Neutrophil (primary cell): ENCODE measurements around the gene ZNF512.
"Not testable (repeated sequence)": the region's sequence is repeated elsewhere in the genome, so short reads cannot be mapped to it uniquely, and the experiment has no call there.

Source experiments
- H3K27ac ChIP-seq: fragments of 200-600 bp; sonication (generic); 2 replicates; pipeline ENCODE4 v1.5.1; 2016; ENCODE audit warnings: mild to moderate bottlenecking, moderate library complexity
- H3K27me3 ChIP-seq: fragments of 200-600 bp; sonication (generic); 2 replicates; pipeline ENCODE4 v1.6.0; 2016; ENCODE audit warnings: mild to moderate bottlenecking
- H3K36me3 ChIP-seq: fragments of 200-600 bp; sonication (generic); 2 replicates; pipeline ENCODE4 v1.5.1; 2017
- H3K4me1 ChIP-seq, 2 experiments: fragments of 200-600 bp in 1 of 2; sonication (generic) in 1 of 2; 1 replicate in 1 of 2; 2 replicates in 1 of 2; pipeline versions ENCODE4 v1.5.1 to v1.6.1; 2013 to 2016; ENCODE audit warnings: low read depth in 1 of 2, low read length in 1 of 2, mild to moderate bottlenecking in 1 of 2, moderate library complexity in 1 of 2; ENCODE audit not compliant: control insufficient read depth in 1 of 2, insufficient read depth in 1 of 2
- H3K4me3 ChIP-seq, 2 experiments: fragments of 200-600 bp in 1 of 2; sonication (generic) in 1 of 2; 1 replicate in 1 of 2; 2 replicates in 1 of 2; pipeline ENCODE4 v1.5.1; 2013 to 2016; ENCODE audit warnings: low read depth in 1 of 2, low read length in 1 of 2, mild to moderate bottlenecking in 1 of 2, moderate library complexity in 1 of 2
- H3K9me3 ChIP-seq: fragments of 200-600 bp; sonication (generic); 2 replicates; pipeline ENCODE4 v1.5.1; 2016
- CTCF ChIP-seq: fragments of 200-600 bp; sonication (generic); IDR thresholded peaks from 2 replicates; pipeline ENCODE4 v1.5.1; 2016; ENCODE audit warnings: antibody characterized with exemption

The ZNF512 gene

GRCh38 chr2:27582695-27583389, at the start of gene ZNF512:
Gene ZNF512 (plus strand): TSS chr2:27583042. CDS start chr2:27583113, 71 bp downstream.
- Histone ChIP-seq H3K27me3 (peaks cover 12% of the 10 kb centered on the region), H3K36me3 (no peaks in the 10 kb centered on the region), H3K9me3 (no peaks in the 10 kb centered on the region), H3K4me1 (peaks cover 17 to 18% of the 10 kb centered on the region in 2 experiments), H3K27ac (peak within 1 kb of the TSS; percentile 77), H3K4me3 (peak within 1 kb of the TSS; percentile 77 to 81)
- no peak for TF ChIP-seq CTCF

- no peak for TF ChIP-seq CTCF
- Histone ChIP-seq H3K4me3 (no peak overlapping the region), H3K27ac (no peak overlapping the region), H3K9me3 (no peaks in the 10 kb centered on the region), H3K4me1 (no peaks in the 10 kb centered on the region), H3K27me3 (peaks cover 15% of the 10 kb centered on the region), H3K36me3 (no peaks in the 10 kb centered on the region)
Measured at GRCh38 chr2:27537287-27537686, 45.6 kb upstream of the ZNF512 start.

GRCh38 chr2:27538839-27539450, 43.9 kb upstream of the ZNF512 start:
- H3K9me3 ChIP-seq, H3K4me3 ChIP-seq, H3K36me3 ChIP-seq, H3K27ac ChIP-seq, H3K4me1 ChIP-seq: not testable (repeated sequence)
- H3K27me3 ChIP-seq = peaks cover 15% of the 10 kb centered on the region

GRCh38 chr2:27539649-27540048, 43.2 kb upstream of the ZNF512 start:
- H3K9me3 ChIP-seq = not testable (repeated sequence)

GRCh38 chr2:27544143-27544821, 38.6 kb upstream of the ZNF512 start:
- no peaks in the 10 kb centered on the region for H3K27me3 ChIP-seq
- no peaks in the 10 kb centered on the region for H3K4me1 ChIP-seq
- H3K36me3 ChIP-seq = no peaks in the 10 kb centered on the region
- no peak overlapping the region for H3K27ac ChIP-seq
- no peaks in the 10 kb centered on the region for H3K9me3 ChIP-seq
- no peak overlapping the region for H3K4me3 ChIP-seq
- no peak for TF ChIP-seq CTCF

More at GRCh38 chr2:27539649-27540048, 43.2 kb upstream of the ZNF512 start:
- peaks cover 15% of the 10 kb centered on the region for H3K27me3 ChIP-seq
- not testable (repeated sequence) for H3K36me3 ChIP-seq, H3K27ac ChIP-seq, H3K4me1 ChIP-seq, H3K4me3 ChIP-seq

- TF ChIP-seq CTCF = no peak
- no peaks in the 10 kb centered on the region for H3K36me3 ChIP-seq
- no peak overlapping the region for H3K4me3 ChIP-seq
- H3K27ac ChIP-seq = no peak overlapping the region
- no peaks in the 10 kb centered on the region for H3K9me3 ChIP-seq
- H3K4me1 ChIP-seq = no peaks in the 10 kb centered on the region
- H3K27me3 ChIP-seq = no peaks in the 10 kb centered on the region
Measured at GRCh38 chr2:27545348-27546141, 37.3 kb upstream of the ZNF512 start.
